PC-3 (cell line): ENCODE results near the gene PLD1. TPM values are rescaled to one million over a fixed set of nuclear protein-coding genes. Genes with fewer than 3 reads are reported as not detected.

Source experiments
- ATAC-seq: fragments of 200-7000 bp; cut with Tn5 transposase; 2 replicates; pipeline ENCODE4 v1.9.1; 2020; ENCODE audit warnings: mild to moderate bottlenecking, moderate library complexity
- BruUV-seq: library from RNA; stranded (reverse); fragments of 400-500 nt; replicated peaks from 2 replicates; lab custom pipeline; 2021; lab: Mats Ljungman, UMichigan
- CTCF ChIA-PET: fragments of 300-600 bp; sonication (Branson Sonifier 250); formaldehyde crosslinking; loops from one replicate; lab custom pipeline; 2022; ENCODE audit warnings: antibody characterized with exemption; lab: Charles Lee
- POLR2A ChIA-PET: fragments of 300-600 bp; sonication (Branson Sonifier 250); formaldehyde crosslinking; loops from one replicate; lab custom pipeline; 2022; ENCODE audit warnings: antibody characterized with exemption; ENCODE audit not compliant: unreplicated experiment; lab: Charles Lee
- DNase-seq: peaks from one replicate; pipeline ENCODE4 v3.0.0-alpha.2; 2015
- H2AFZ ChIP-seq: fragments of 300-600 bp; sonication (generic); 2 replicates; pipeline ENCODE4 v1.6.0; 2016; ENCODE audit warnings: antibody characterized with exemption, low read length
- H3F3A ChIP-seq: fragments of 300-600 bp; sonication (generic); one replicate; pipeline ENCODE4 v1.6.0; 2017; ENCODE audit warnings: antibody characterized with exemption, low read length, control low read depth, mild to moderate bottlenecking; ENCODE audit not compliant: unreplicated experiment
- H3K27ac ChIP-seq: fragments of 300-600 bp; sonication (generic); 2 replicates; pipeline ENCODE4 v1.5.1; 2016; ENCODE audit warnings: mild to moderate bottlenecking, low read length
- H3K27me3 ChIP-seq: fragments of 300-600 bp; sonication (generic); 2 replicates; pipeline ENCODE4 v1.6.1; 2016; ENCODE audit warnings: low read length, mixed read lengths
- H3K36me3 ChIP-seq: fragments of 300-600 bp; sonication (generic); 2 replicates; pipeline ENCODE4 v1.6.1; 2016; ENCODE audit warnings: low read depth, mixed run types, low read length, mixed read lengths
- H3K4me1 ChIP-seq: fragments of 300-600 bp; sonication (generic); 2 replicates; pipeline ENCODE4 v1.5.1; 2016; ENCODE audit warnings: low read length; ENCODE audit not compliant: insufficient read depth
- H3K4me2 ChIP-seq: fragments of 300-600 bp; sonication (generic); 2 replicates; pipeline ENCODE4 v1.6.0; 2016; ENCODE audit warnings: low read length
- H3K4me3 ChIP-seq: fragments of 300-600 bp; sonication (generic); 2 replicates; pipeline ENCODE4 v1.5.1; 2016; ENCODE audit warnings: mild to moderate bottlenecking, low read length, mixed read lengths
- H3K79me2 ChIP-seq: fragments of 300-600 bp; sonication (generic); 2 replicates; pipeline ENCODE4 v1.6.1; 2017; ENCODE audit warnings: low read length, mixed read lengths
- H3K9ac ChIP-seq: fragments of 300-600 bp; sonication (generic); 2 replicates; pipeline ENCODE4 v1.6.0; 2016; ENCODE audit warnings: mild to moderate bottlenecking, low read length
- H3K9me2 ChIP-seq: fragments of 300-600 bp; sonication (generic); replicated peaks from 2 replicates; pipeline ENCODE4 v1.6.1; 2016; ENCODE audit warnings: mixed run types, low read length, mixed read lengths
- H3K9me3 ChIP-seq: fragments of 300-600 bp; sonication (generic); 2 replicates; pipeline ENCODE4 v1.6.1; 2016; ENCODE audit warnings: low read length, mixed read lengths
- H4K20me1 ChIP-seq: fragments of 300-600 bp; sonication (generic); 2 replicates; pipeline ENCODE4 v1.6.1; 2016; ENCODE audit warnings: low read length, mixed read lengths
- EZH2 ChIP-seq: fragments of 300-600 bp; sonication (generic); IDR thresholded peaks from one replicate; pipeline ENCODE4 v1.6.1; 2017; ENCODE audit warnings: antibody characterized with exemption, mild to moderate bottlenecking, low read length; ENCODE audit not compliant: unreplicated experiment
- EZH2phosphoT487 ChIP-seq: fragments of 300-600 bp; sonication (generic); IDR thresholded peaks from 2 replicates; pipeline ENCODE4 v1.6.1; 2018; ENCODE audit warnings: mild to moderate bottlenecking, antibody characterized with exemption, low read length, borderline replicate concordance
- intact Hi-C: fragments of 100-400 bp; cut with micrococcal nuclease; formaldehyde crosslinking; loops from 2 replicates; pipeline ENCODE4 v1.9.0; 2023
- total RNA-seq: library from RNA; depleted of rRNA; stranded (reverse); fragments of >200 nt; gene quantifications from 2 replicates; pipeline ENCODE4 v1.2.3, GENCODE V29; 2014
- TF ChIP-seq, protein P1 (sequence below): fragments of 300-600 bp; sonication (generic); conservative IDR thresholded peaks from 2 replicates; pipeline ENCODE4 v1.5.1; 2017; ENCODE audit warnings: antibody characterized with exemption, low read depth, mild to moderate bottlenecking, low read length

The PLD1 gene
- total RNA-seq, 1 experiment from 2014 or later = 7.3 TPM

DNA sequence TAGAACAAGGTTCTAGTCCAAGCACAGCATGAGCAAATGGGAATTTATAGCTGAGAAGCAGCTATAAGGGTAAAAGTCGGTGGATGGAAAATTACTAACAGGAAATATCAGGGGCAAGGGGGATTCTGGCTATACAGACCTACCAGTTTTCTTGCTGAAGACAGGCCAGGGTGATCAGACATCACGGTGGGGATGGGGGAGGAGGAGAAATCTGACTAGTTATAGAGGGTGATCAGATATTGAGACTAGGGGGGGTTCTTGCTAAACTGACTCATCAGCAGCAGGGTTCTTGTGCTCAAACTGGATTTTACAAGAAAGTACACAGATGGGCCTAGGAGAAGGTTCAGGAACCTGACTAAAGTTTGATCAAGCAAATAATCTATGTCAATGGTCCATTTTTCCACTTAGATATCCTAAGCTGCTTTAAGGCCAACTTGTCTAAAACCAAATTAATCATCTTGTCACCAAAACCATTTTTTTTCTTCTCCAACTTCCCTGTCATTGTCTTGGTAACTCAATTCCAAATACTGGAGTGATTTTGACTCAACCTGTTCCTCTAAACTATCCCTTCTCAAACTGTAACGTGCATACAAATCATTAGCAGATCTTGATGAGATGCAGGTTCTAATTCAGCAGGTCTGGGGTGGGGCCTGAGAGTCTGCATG is 37.4 kb upstream of the PLD1 start:
- DNase-seq (no peak), ATAC-seq (no peak)
- no peaks in the 10 kb centered on the region for H3K36me3 ChIP-seq
- H3K4me1 ChIP-seq = peaks cover 8% of the 10 kb centered on the region; the same call in 1 of the 2 replicates
- no peak overlapping the region for H3K9ac ChIP-seq
- H3F3A ChIP-seq = no peaks in the 10 kb centered on the region
- H3K9me3 ChIP-seq = no peaks in the 10 kb centered on the region
- intact Hi-C loops = no loop called here
- no peaks in the 10 kb centered on the region for H3K27me3 ChIP-seq
- ChIA-PET CTCF (no interaction called here), POLR2A (no interaction called here)
- no peak overlapping the region for H2AFZ ChIP-seq
- BruUV-seq = no TSS peak
- TF ChIP-seq, protein P1, sequence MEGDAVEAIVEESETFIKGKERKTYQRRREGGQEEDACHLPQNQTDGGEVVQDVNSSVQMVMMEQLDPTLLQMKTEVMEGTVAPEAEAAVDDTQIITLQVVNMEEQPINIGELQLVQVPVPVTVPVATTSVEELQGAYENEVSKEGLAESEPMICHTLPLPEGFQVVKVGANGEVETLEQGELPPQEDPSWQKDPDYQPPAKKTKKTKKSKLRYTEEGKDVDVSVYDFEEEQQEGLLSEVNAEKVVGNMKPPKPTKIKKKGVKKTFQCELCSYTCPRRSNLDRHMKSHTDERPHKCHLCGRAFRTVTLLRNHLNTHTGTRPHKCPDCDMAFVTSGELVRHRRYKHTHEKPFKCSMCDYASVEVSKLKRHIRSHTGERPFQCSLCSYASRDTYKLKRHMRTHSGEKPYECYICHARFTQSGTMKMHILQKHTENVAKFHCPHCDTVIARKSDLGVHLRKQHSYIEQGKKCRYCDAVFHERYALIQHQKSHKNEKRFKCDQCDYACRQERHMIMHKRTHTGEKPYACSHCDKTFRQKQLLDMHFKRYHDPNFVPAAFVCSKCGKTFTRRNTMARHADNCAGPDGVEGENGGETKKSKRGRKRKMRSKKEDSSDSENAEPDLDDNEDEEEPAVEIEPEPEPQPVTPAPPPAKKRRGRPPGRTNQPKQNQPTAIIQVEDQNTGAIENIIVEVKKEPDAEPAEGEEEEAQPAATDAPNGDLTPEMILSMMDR = no peak
- TF ChIP-seq EZH2 (no peak), EZH2phosphoT487 (no peak)
- H3K4me3 ChIP-seq = no peak overlapping the region
- no peaks in the 10 kb centered on the region for H3K79me2 ChIP-seq
- no peak overlapping the region for H3K4me2 ChIP-seq
- no peaks in the 10 kb centered on the region for H4K20me1 ChIP-seq
- no peaks in the 10 kb centered on the region for H3K9me2 ChIP-seq
- H3K27ac ChIP-seq = no peak overlapping the region

DNA sequence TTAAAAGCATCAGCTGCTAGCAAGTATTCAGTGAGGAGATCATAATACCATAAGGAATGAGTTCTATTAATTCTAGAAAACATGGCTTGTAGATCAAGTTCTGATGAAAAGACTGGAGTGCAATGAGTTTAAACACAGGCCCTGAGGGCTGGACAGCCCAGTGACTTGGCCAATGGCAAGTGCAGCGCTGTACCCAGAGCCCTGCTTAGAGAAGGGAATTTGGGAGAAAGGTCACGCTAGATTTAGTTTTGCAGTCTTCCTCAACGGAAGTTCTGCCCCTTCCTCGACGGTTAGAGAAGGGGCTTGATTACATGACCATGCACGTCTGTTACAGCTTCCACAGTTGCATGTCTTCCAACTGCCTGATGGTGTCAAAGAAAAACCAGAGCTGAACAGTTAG is 36.9 kb upstream of the PLD1 start:
- DNase-seq (no peak), ATAC-seq (no peak)
- Histone ChIP-seq H3K9me2 (no peaks in the 10 kb centered on the region), H3K4me3 (no peak overlapping the region), H4K20me1 (no peaks in the 10 kb centered on the region), H3K9ac (no peak overlapping the region), H3F3A (no peaks in the 10 kb centered on the region), H3K27ac (no peak overlapping the region), H3K4me1 (peaks cover 8% of the 10 kb centered on the region; the same call in 1 of the 2 replicates), H3K36me3 (no peaks in the 10 kb centered on the region), H3K9me3 (no peaks in the 10 kb centered on the region), H3K79me2 (no peaks in the 10 kb centered on the region), H3K4me2 (no peak overlapping the region), H2AFZ (no peak overlapping the region), H3K27me3 (no peaks in the 10 kb centered on the region)
- CTCF ChIA-PET = no interaction called here
- intact Hi-C loops = no loop called here
- TF ChIP-seq, protein P1 = no peak
- no peak for TF ChIP-seq EZH2phosphoT487
- TF ChIP-seq EZH2 = no peak
- POLR2A ChIA-PET = no interaction called here
- no TSS peak for BruUV-seq

DNA sequence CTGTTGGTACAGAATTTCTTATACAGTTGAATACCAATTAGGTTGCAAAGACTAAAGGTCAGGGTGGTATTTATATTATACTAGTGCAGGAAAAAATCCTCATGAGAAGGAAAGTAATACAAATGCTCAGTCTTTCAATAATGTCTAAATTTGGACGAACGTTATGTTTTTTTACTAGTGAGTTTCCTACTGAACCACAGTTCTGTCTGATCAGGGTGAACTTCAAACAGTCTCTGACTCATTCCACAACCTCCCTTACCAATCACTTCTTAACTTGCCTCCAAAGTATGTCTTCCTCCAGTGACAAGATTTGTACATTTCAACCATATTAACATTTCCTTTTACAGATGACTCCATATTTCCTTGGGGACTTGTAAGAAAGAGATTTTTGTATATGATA is 36.3 kb upstream of the PLD1 start:
- H4K20me1 ChIP-seq = no peaks in the 10 kb centered on the region
- no peaks in the 10 kb centered on the region for H3K36me3 ChIP-seq
- no peaks in the 10 kb centered on the region for H3K9me3 ChIP-seq
- peak; percentile 15 for DNase-seq
- H3K4me1 ChIP-seq = peaks cover 8% of the 10 kb centered on the region; the same call in 1 of the 2 replicates
- no peaks in the 10 kb centered on the region for H3K9me2 ChIP-seq
- ATAC-seq = no peak
- ChIA-PET POLR2A (no interaction called here), CTCF (no interaction called here)
- no TSS peak for BruUV-seq
- H3K9ac ChIP-seq = no peak overlapping the region
- H3K4me3 ChIP-seq = no peak overlapping the region
- intact Hi-C loops = no loop called here
- no peak overlapping the region for H3K4me2 ChIP-seq
- no peak overlapping the region for H2AFZ ChIP-seq
- TF ChIP-seq, protein P1 = no peak
- TF ChIP-seq EZH2phosphoT487 = no peak
- H3K27ac ChIP-seq = no peak overlapping the region
- H3K27me3 ChIP-seq = no peaks in the 10 kb centered on the region
- H3K79me2 ChIP-seq = no peaks in the 10 kb centered on the region
- no peaks in the 10 kb centered on the region for H3F3A ChIP-seq
